K562 (cell line): ENCODE measurements around the gene TRAPPC1. TPM values are rescaled to one million over a fixed set of nuclear protein-coding genes. Genes with fewer than 3 reads are reported as not detected.
A peak's percentile ranks its signal among the peaks of the same experiment; 100 is the strongest.

Experiments
- BRD4 ChIP-seq: fragments of 200-600 bp; sonication (generic); IDR thresholded peaks from 2 replicates; pipeline ENCODE4 v1.6.1; 2017; ENCODE audit warnings: inconsistent platforms
- CXXC5 ChIP-seq: fragments of 250-450 bp; sonication (Bioruptor Pico); IDR thresholded peaks from 2 replicates; pipeline ENCODE4 v1.8.0; 2022; ENCODE audit warnings: inconsistent platforms, mild to moderate bottlenecking, moderate library complexity
- HIVEP1 ChIP-seq: fragments of 250-450 bp; sonication (Bioruptor Pico); IDR thresholded peaks from 2 replicates; pipeline ENCODE4 v1.4.0; 2020; ENCODE audit warnings: mild to moderate bottlenecking
- JUND ChIP-seq, 2 experiments: IDR thresholded peaks; 2 replicates in 1 of 2; 3 replicates in 1 of 2; pipeline ENCODE4 v1.6.1; 2011; ENCODE audit warnings: borderline replicate concordance in 2 of 2, low read depth in 2 of 2, low read length in 2 of 2, improper control_type of control experiment in 1 of 2, missing biosample characterization in 1 of 2, missing genetic modification characterization in 1 of 2, missing genetic modification reagents in 1 of 2
- ZBED1 ChIP-seq: IDR thresholded peaks from 2 replicates; pipeline ENCODE4 v1.6.1; 2014
- ZNF217 ChIP-seq: sonication (generic); formaldehyde crosslinking; IDR thresholded peaks from 2 replicates; pipeline ENCODE4 v1.8.0; 2022; ENCODE audit warnings: mild to moderate bottlenecking, missing genetic modification reagents
- ZNF24 ChIP-seq: fragments of 450-650 bp; IDR thresholded peaks from 2 replicates; pipeline ENCODE4 v1.6.1; 2016
- ZNF384 ChIP-seq: IDR thresholded peaks from 2 replicates; pipeline ENCODE4 v1.6.1; 2012; ENCODE audit warnings: low read depth, low read length, improper control_type of control experiment
- polyA plus RNA-seq, 8 experiments: library from polyadenylated mRNA; depleted of rRNA in 4 of 8; stranded (reverse) in 5 of 8; unstranded in 3 of 8; fragments of >200 nt; fragmentation: Nextera tagmentation in 2 of 8; fragmentation: Illumina TruSeq in 1 of 8; extraction: Ambion mirVana in 2 of 8; extraction: Trizol in 1 of 8; gene quantifications; 2 replicates each; pipeline versions ENCODE4 v1.2.1 to v1.2.3, GENCODE V29; 2011 to 2014; ENCODE audit warnings: inconsistent platforms in 1 of 8, missing spikeins in 1 of 8
- total RNA-seq, 7 experiments: library from RNA; depleted of rRNA in 6 of 7; stranded (reverse); fragments of >200 nt in 6 of 7; fragmentation: Illumina TruSeq in 2 of 7; extraction: Trizol in 2 of 7; gene quantifications; 2 replicates each; pipeline versions ENCODE4 v1.2.1 to v1.2.3, GENCODE V29; 2011 to 2021; ENCODE audit warnings: low replicate concordance in 1 of 7
- TF ChIP-seq, protein P1 (sequence below): fragments of 250-450 bp; sonication (Bioruptor Pico); IDR thresholded peaks from 2 replicates; pipeline ENCODE4 v1.8.0; 2022; ENCODE audit warnings: inconsistent platforms, mild to moderate bottlenecking, moderate library complexity, borderline replicate concordance
- TF ChIP-seq, protein P2 (sequence below): fragments of 250-450 bp; sonication (Bioruptor Pico); IDR thresholded peaks from 2 replicates; pipeline ENCODE4 v1.9.0; 2021; ENCODE audit warnings: mild to moderate bottlenecking
- TF ChIP-seq, protein P3 (sequence below): fragments of 450-650 bp; IDR thresholded peaks from 2 replicates; pipeline ENCODE4 v1.6.1; 2016; ENCODE audit warnings: antibody characterized with exemption
- TF ChIP-seq, protein P4 (sequence below): fragments of 450-650 bp; IDR thresholded peaks from 2 replicates; pipeline ENCODE4 v1.6.1; 2016; ENCODE audit warnings: low read depth
- TF ChIP-seq, protein P5 (sequence below): fragments of 450-650 bp; formaldehyde crosslinking; IDR thresholded peaks from 2 replicates; pipeline ENCODE4 v1.4.0; 2020; ENCODE audit warnings: mild to moderate bottlenecking

Gene TRAPPC1
- total and polyA plus RNA-seq, 9 of the 15 experiments (the other 6 are each of a cell fraction or from before 2014, with no cell fraction given) = 11.7 to 82.8 (median 36.2) TPM

DNA sequence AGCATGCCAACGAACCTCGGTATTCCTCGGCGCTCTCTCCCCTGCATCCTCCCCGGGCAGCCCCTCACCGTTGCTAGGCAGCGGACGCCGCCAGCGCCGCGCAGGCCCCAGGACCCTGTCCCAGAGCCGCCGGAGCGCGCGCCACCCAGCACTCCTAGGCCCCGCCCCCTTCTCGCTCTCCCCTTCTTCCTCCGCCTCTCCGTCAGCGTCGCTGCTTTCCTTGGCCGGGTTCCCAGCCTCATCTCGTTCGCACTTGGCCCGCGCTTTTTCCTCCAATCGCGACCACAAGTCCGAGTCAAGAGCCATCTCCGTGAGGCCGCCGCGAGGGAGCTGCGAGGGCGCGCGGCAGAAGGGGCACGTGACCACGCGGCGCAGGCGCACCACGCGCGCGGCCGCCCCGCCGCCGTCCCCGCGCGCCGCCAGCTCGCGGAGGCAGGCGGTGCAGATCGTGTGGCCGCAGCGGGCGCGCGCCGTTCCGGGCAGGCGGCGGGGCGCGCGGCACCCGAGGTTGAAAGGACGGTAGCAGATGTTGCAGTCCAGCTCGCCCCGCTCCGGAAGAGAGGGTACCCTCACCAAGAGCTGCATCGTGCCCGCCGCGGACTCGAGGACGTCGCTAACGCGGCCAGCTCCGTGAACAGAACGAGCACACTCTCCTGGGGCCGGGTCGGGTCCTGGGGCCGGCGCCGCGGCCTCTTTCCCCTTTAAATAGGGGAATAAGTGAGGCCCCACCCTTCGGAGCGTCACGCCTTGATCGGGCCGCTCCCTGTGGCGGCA lies 15.9 kb downstream of the TRAPPC1 start, which contains the start of gene RNF227 (continued):
- TF ChIP-seq, protein P1, sequence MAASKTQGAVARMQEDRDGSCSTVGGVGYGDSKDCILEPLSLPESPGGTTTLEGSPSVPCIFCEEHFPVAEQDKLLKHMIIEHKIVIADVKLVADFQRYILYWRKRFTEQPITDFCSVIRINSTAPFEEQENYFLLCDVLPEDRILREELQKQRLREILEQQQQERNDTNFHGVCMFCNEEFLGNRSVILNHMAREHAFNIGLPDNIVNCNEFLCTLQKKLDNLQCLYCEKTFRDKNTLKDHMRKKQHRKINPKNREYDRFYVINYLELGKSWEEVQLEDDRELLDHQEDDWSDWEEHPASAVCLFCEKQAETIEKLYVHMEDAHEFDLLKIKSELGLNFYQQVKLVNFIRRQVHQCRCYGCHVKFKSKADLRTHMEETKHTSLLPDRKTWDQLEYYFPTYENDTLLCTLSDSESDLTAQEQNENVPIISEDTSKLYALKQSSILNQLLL = no peak
- TF ChIP-seq ZNF217 (CRISPR knock-in tag) (no peak), ZBED1 (no peak), CXXC5 (CRISPR knock-in tag) (peak; percentile 99), BRD4 (no peak), JUND (IDR thresholded peaks at IDR 0.05; ENCODE audit: borderline replicate concordance, low read depth, low read length) (no peak), JUND (tag; IDR thresholded peaks at IDR 0.05; ENCODE audit: borderline replicate concordance, low read depth, low read length) (no peak), HIVEP1 (CRISPR knock-in tag) (no peak), ZNF384 (no peak), ZNF24 (no peak; the same call in 1 of the 2 replicates)
- TF ChIP-seq, protein P2, sequence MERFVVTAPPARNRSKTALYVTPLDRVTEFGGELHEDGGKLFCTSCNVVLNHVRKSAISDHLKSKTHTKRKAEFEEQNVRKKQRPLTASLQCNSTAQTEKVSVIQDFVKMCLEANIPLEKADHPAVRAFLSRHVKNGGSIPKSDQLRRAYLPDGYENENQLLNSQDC (CRISPR knock-in tag) = no peak
- TF ChIP-seq, protein P3, sequence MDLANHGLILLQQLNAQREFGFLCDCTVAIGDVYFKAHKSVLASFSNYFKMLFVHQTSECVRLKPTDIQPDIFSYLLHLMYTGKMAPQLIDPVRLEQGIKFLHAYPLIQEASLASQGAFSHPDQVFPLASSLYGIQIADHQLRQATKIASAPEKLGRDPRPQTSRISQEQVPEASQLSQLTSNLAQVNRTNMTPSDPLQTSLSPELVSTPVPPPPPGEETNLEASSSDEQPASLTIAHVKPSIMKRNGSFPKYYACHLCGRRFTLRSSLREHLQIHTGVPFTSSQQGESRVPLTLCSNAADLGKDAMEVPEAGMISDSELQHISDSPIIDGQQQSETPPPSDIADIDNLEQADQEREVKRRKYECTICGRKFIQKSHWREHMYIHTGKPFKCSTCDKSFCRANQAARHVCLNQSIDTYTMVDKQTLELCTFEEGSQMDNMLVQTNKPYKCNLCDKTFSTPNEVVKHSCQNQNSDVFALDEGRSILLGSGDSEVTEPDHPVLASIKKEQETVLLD = no peak
- TF ChIP-seq, protein P4, sequence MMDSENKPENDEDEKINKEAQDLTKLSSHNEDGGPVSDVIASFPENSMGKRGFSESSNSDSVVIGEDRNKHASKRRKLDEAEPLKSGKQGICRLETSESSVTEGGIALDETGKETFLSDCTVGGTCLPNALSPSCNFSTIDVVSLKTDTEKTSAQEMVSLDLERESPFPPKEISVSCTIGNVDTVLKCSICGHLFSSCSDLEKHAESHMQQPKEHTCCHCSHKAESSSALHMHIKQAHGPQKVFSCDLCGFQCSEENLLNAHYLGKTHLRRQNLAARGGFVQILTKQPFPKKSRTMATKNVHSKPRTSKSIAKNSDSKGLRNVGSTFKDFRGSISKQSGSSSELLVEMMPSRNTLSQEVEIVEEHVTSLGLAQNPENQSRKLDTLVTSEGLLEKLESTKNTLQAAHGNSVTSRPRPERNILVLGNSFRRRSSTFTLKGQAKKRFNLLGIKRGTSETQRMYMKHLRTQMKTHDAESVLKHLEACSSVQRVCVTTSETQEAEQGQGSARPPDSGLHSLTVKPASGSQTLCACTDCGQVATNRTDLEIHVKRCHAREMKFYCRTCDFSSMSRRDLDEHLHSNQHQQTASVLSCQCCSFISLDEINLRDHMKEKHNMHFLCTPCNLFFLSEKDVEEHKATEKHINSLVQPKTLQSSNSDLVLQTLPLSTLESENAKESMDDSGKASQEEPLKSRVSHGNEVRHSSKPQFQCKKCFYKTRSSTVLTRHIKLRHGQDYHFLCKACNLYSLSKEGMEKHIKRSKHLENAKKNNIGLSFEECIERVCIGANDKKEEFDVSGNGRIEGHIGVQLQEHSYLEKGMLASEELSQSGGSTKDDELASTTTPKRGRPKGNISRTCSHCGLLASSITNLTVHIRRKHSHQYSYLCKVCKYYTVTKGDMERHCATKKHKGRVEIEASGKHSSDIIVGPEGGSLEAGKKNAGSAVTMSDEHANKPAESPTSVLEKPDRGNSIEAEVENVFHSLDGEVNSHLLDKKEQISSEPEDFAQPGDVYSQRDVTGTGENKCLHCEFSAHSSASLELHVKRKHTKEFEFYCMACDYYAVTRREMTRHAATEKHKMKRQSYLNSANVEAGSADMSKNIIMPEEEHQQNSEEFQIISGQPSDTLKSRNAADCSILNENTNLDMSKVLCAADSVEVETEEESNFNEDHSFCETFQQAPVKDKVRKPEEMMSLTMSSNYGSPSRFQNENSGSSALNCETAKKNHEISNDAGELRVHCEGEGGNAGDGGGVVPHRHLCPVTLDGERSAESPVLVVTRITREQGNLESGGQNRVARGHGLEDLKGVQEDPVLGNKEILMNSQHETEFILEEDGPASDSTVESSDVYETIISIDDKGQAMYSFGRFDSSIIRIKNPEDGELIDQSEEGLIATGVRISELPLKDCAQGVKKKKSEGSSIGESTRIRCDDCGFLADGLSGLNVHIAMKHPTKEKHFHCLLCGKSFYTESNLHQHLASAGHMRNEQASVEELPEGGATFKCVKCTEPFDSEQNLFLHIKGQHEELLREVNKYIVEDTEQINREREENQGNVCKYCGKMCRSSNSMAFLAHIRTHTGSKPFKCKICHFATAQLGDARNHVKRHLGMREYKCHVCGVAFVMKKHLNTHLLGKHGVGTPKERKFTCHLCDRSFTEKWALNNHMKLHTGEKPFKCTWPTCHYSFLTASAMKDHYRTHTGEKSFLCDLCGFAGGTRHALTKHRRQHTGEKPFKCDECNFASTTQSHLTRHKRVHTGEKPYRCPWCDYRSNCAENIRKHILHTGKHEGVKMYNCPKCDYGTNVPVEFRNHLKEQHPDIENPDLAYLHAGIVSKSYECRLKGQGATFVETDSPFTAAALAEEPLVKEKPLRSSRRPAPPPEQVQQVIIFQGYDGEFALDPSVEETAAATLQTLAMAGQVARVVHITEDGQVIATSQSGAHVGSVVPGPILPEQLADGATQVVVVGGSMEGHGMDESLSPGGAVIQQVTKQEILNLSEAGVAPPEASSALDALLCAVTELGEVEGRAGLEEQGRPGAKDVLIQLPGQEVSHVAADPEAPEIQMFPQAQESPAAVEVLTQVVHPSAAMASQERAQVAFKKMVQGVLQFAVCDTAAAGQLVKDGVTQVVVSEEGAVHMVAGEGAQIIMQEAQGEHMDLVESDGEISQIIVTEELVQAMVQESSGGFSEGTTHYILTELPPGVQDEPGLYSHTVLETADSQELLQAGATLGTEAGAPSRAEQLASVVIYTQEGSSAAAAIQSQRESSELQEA = no peak
- TF ChIP-seq, protein P5, sequence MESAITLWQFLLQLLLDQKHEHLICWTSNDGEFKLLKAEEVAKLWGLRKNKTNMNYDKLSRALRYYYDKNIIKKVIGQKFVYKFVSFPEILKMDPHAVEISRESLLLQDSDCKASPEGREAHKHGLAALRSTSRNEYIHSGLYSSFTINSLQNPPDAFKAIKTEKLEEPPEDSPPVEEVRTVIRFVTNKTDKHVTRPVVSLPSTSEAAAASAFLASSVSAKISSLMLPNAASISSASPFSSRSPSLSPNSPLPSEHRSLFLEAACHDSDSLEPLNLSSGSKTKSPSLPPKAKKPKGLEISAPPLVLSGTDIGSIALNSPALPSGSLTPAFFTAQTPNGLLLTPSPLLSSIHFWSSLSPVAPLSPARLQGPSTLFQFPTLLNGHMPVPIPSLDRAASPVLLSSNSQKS (CRISPR knock-in tag) = no peak
